ENCODE data around the gene C3orf49.

DNA sequence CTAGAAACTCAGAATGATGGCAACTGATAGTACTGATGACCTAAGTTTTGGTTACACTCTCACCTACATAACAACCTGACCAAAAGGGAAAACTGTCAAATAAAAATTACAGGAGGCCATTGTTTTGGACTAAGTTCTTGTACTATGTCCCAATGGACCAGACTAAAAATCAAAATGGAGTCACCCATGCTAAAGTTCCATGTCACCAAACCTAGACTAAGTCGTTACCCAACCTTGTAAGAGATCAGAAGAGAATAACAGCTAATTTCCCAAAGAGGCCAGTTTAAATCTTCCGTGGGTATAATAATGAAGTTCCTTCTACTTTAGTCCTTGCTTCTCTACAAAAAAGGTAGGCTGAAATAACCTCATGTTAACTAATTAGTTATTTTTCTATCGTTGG is 32.2 kb downstream of the C3orf49 start:
- no peak for TF ChIP-seq CTCF (IDR thresholded peaks at IDR 0.05)
- no peak for TF ChIP-seq POLR2A (IDR thresholded peaks at IDR 0.05; ENCODE audit: low read depth)

Measured in esophagus muscularis mucosa (tissue), 3 donors.